Activated T-helper 1 cell treated with anti-CD3 and anti-CD28 coated beads, Interleukin-12 subunit alpha, Interleukin-12 subunit beta, Interleukin-2, Interleukin-4 antibody, amounts not matched to agents 30 ng/mL and 10 ng/mL and 1 ng/mL, durations not matched to agents 14 hours and 24 hours and 36 hours (primary cell): Measurements from ENCODE around the gene DNAI4. TPM values are rescaled to one million over a fixed set of nuclear protein-coding genes. Genes with fewer than 3 reads are reported as not detected.
"Not testable (repeated sequence)": the region's sequence is repeated elsewhere in the genome, so short reads cannot be mapped to it uniquely, and the experiment has no call there.

Experiments
- DNase-seq: peaks from one replicate; pipeline ENCODE4 v3.0.0; 2021; ENCODE audit warnings: low spot score
- H3K27ac Mint-ChIP-seq: one replicate; pipeline ENCODE4 v1.8.0; 2021; ENCODE audit warnings: mild to moderate bottlenecking, mixed read lengths
- H3K27me3 Mint-ChIP-seq: one replicate; pipeline ENCODE4 v1.8.0; 2022; ENCODE audit warnings: mild to moderate bottlenecking, moderate library complexity, mixed read lengths; ENCODE audit not compliant: insufficient read depth
- H3K36me3 Mint-ChIP-seq: one replicate; pipeline ENCODE4 v1.8.0; 2021; ENCODE audit warnings: low read depth, mixed read lengths
- H3K4me1 Mint-ChIP-seq: one replicate; pipeline ENCODE4 v1.8.0; 2021; ENCODE audit warnings: low read depth, mixed read lengths
- H3K4me3 Mint-ChIP-seq: one replicate; pipeline ENCODE4 v1.8.0; 2021; ENCODE audit warnings: mild to moderate bottlenecking, moderate library complexity, mixed read lengths
- H3K9me3 Mint-ChIP-seq: one replicate; pipeline ENCODE4 v1.8.0; 2021; ENCODE audit warnings: mixed read lengths
- intact Hi-C: fragments of 100-400 bp; cut with micrococcal nuclease; formaldehyde crosslinking; loops from one replicate; pipeline ENCODE4 v1.15.1; 2024
- total RNA-seq: library from RNA; stranded (reverse); gene quantifications from 2 replicates; pipeline ENCODE4 v1.2.3, GENCODE V29; 2022

Gene DNAI4
- total RNA-seq, 1 donor from 2014 or later: 1.2 TPM

DNA sequence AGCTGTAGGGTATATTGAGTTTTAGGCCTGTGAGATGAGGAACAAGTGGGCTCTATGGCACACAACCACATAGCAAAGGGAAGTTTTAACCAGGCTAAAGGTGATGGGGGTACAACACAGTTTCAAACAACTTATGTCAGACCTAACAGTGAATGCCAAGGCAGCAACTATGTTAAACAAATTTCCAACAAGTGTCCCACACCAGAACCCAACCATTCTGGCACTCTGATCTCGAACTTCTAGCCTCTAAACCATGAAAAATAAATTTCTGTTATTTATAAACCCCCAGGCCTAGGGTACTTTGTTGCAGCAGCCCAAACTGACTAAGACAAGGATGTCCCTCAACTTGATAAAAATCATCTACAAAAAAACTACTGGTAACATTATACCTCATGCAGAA lies 71.3 kb downstream of the DNAI4 start:
- Mint-ChIP-seq H3K27me3 (peaks cover 4% of the 10 kb centered on the region), H3K27ac (no peak overlapping the region), H3K4me1 (no peaks in the 10 kb centered on the region), H3K9me3 (peaks cover 14% of the 10 kb centered on the region), H3K4me3 (no peak overlapping the region), H3K36me3 (no peaks in the 10 kb centered on the region)
- DNase-seq: no peak
- intact Hi-C loops: no loop called here

DNA sequence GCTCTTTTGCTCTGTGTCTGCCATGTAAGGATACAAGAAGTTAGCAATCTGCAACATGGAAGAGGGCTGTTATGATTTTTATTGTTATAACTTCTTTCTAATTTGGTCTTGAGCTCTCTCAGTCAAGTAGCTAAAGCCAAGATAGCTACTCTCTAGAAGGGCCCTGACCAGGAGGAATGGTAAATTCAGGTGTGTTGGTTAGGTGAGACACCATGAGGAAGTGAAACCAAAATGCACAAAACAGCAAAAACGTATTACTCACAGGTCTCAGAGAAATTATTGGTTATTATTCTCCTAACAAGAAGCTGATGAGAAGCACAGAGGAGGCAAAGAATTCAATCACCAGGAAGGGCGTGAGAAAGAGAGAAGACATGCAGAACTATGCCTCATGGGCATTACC lies 71.8 kb downstream of the DNAI4 start:
- H3K27ac Mint-ChIP-seq: no peak overlapping the region
- no peaks in the 10 kb centered on the region for H3K4me1 Mint-ChIP-seq
- peaks cover 4% of the 10 kb centered on the region for H3K27me3 Mint-ChIP-seq
- H3K9me3 Mint-ChIP-seq: peaks cover 14% of the 10 kb centered on the region
- H3K36me3 Mint-ChIP-seq: no peaks in the 10 kb centered on the region
- no peak overlapping the region for H3K4me3 Mint-ChIP-seq
- DNase-seq: no peak
- intact Hi-C loops: no loop called here

DNA sequence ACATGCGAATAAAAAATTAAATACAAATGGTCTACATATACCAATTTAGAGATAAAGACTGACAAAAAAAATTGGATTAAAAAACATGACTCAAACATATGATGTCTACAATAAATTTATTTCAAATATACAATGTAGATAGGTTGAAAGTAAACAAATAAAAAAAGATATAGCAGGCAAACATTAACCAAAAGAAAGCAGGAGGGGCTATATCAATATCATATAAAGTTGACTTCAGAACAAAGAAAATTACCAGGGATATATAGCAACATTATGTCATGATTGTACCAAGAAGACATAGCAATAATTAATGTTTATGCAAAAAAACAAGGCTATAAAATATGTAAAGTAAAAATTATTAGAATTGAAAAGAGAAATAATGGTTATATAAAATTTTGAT lies 73.7 kb downstream of the DNAI4 start:
- Mint-ChIP-seq H3K4me1 (no peaks in the 10 kb centered on the region), H3K27ac (no peak overlapping the region), H3K9me3 (peaks cover 14% of the 10 kb centered on the region), H3K36me3 (no peaks in the 10 kb centered on the region), H3K27me3 (peaks cover 2% of the 10 kb centered on the region), H3K4me3 (no peak overlapping the region)
- intact Hi-C loops: no loop called here
- no peak for DNase-seq

DNA sequence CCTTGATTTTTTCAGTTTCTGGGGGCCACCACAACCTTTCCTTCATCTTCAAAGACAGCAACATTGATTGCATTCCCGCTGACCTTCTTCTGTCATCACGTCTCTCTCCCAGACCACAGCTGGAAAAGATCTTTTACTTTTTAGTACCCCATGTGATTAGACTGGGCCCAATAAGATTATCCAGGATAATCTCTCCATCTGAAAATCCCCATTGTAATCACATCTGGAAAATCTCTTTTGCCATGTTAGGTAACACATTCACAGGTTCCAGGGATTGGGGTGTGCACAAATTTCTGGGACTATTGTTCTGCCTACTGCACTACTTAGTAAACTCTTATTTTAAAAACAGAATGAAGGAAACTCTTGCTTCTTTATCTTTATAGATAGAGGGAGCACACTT lies 76.5 kb downstream of the DNAI4 start:
- no peak for DNase-seq
- intact Hi-C loops: no loop called here
- Mint-ChIP-seq H3K27me3 (peaks cover 5% of the 10 kb centered on the region), H3K4me3 (no peak overlapping the region), H3K36me3 (no peaks in the 10 kb centered on the region), H3K27ac (no peak overlapping the region), H3K4me1 (no peaks in the 10 kb centered on the region), H3K9me3 (peaks cover 17% of the 10 kb centered on the region)

DNA sequence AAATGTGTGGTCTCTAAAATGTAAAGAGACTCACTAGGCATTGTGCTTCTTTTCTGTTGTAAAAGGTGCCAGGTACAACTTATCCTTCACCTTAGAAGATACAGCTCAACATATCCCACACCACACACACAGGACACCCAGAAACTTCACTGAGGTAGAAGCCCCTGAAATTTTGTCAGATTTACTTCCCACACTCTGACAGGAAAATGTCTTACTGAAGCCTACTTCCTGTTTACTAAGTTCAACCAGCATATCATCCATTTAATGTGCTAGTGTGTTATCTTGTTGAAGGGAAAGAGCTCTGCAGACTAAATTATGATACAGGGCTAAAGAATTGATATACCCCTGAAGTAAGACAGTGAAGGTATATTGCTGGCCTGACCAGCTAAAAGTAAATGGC lies 83.7 kb downstream of the DNAI4 start:
- H3K4me3 Mint-ChIP-seq: no peak overlapping the region
- peaks cover 3% of the 10 kb centered on the region for H3K27me3 Mint-ChIP-seq
- no peak for DNase-seq
- peaks cover 5% of the 10 kb centered on the region for H3K36me3 Mint-ChIP-seq
- intact Hi-C loops: no loop called here
- peak overlapping the region; percentile 81 for H3K27ac Mint-ChIP-seq
- H3K9me3 Mint-ChIP-seq: peaks cover 14% of the 10 kb centered on the region
- peaks cover 10% of the 10 kb centered on the region for H3K4me1 Mint-ChIP-seq

DNA sequence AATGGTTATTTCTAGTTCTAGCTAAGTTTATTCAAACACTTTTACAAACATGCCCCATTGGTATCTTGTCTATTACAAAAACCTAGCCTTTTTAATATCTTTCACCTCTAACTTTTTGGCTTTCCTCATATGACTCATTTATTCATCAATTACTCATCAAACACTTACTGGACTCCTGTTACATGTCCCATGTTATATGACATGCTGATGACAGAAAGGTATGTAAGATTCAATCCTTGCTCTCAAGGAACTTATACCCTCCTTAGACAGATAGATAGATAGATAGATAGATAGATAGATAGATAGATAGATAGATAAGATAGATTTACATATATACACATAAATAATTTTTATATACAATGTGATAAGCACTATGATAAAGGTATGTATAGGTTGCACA lies 89.7 kb downstream of the DNAI4 start:
- DNase-seq: no peak
- intact Hi-C loops: no loop called here
- H3K36me3 Mint-ChIP-seq: no peaks in the 10 kb centered on the region

DNA sequence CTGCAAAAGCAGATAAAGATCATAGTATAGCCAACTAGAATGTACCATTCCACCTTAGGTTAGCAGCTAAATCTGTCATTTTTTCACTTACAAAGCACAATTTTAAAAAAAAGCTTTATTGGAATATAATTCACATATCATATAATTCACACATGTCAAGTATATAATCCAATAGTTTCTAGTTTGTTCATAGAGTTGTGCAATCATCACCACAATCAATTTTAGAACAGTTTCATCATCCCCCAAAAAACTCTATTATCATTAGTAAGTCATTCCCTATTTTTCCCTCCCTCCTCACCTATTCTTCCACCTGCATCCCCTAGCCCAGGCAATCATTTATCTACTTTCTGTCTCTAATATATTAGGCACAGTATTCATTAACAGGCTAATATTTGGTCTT lies 91.5 kb downstream of the DNAI4 start:
- H3K9me3 Mint-ChIP-seq: no peaks in the 10 kb centered on the region
- no peaks in the 10 kb centered on the region for H3K4me1 Mint-ChIP-seq
- peaks cover 19% of the 10 kb centered on the region for H3K27me3 Mint-ChIP-seq
- no peak overlapping the region for H3K27ac Mint-ChIP-seq
- no peak for DNase-seq
- intact Hi-C loops: no loop called here
- H3K4me3 Mint-ChIP-seq: no peak overlapping the region
- H3K36me3 Mint-ChIP-seq: no peaks in the 10 kb centered on the region

More for the DNA sequence above, 89.7 kb downstream of the DNAI4 start:
- H3K27me3 Mint-ChIP-seq: peaks cover 18% of the 10 kb centered on the region
- no peaks in the 10 kb centered on the region for H3K9me3 Mint-ChIP-seq
- H3K4me1 Mint-ChIP-seq: no peaks in the 10 kb centered on the region
- H3K4me3 Mint-ChIP-seq: no peak overlapping the region
- no peak overlapping the region for H3K27ac Mint-ChIP-seq

DNA sequence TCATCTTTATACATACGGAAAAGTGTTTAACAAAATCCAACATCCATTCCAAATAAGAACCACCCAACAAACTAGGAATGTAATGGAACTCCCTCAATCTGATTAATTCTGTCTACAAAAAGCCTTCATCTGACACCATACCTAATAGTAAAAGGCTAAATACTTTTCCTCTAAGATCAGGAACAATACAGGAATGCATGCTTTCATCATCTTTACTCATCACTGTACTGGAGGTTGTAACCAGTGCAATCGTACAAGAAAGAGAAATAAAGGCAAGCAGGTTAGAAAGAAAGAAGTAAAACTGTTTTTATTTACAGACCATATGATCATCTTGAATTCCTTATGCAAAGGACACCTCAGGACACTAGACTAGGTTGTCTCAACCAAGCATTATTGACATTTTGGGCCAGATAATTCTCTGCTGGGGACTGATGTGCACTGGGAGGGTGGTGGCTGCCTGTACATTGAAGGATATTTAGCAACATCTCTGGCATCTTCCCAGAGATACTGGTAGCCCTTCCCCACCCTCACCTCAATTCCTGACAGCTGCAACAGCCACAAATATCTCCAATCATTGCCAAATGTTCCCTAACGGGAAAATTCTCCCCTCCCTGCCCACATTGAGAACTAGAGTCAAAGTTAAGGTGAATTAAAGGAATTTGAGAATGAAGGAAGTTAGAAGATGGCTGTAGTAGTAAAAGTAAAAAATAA lies 93.0 kb downstream of the DNAI4 start:
- DNase-seq: no peak
- no peaks in the 10 kb centered on the region for H3K36me3 Mint-ChIP-seq
- no peaks in the 10 kb centered on the region for H3K9me3 Mint-ChIP-seq
- H3K4me1 Mint-ChIP-seq: no peaks in the 10 kb centered on the region
- intact Hi-C loops: no loop called here
- peaks cover 19% of the 10 kb centered on the region for H3K27me3 Mint-ChIP-seq
- no peak overlapping the region for H3K27ac Mint-ChIP-seq
- H3K4me3 Mint-ChIP-seq: no peak overlapping the region

DNA sequence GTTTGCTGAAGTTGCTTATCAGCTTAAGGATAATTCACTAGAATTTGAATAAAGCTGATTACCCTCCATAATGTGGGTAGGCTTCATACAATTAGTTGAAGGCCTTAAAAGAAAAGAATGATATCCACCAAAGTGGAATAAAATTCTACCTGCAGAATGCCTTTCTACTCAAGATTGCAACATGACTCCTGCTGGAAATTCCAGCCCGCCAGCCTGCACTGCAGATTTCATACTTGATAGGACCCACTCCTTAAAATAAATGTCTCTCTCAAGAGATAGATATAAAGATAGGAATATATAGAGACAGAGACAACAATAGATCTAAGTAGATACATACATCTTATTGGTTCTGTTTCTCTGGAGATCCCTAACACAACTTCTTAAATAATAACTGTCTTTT lies 99.9 kb downstream of the DNAI4 start:
- Mint-ChIP-seq H3K9me3 (no peaks in the 10 kb centered on the region), H3K4me3 (no peak overlapping the region), H3K36me3 (no peaks in the 10 kb centered on the region), H3K27ac (no peak overlapping the region), H3K4me1 (no peaks in the 10 kb centered on the region), H3K27me3 (peaks cover 2% of the 10 kb centered on the region)
- intact Hi-C loops: no loop called here
- no peak for DNase-seq

DNA sequence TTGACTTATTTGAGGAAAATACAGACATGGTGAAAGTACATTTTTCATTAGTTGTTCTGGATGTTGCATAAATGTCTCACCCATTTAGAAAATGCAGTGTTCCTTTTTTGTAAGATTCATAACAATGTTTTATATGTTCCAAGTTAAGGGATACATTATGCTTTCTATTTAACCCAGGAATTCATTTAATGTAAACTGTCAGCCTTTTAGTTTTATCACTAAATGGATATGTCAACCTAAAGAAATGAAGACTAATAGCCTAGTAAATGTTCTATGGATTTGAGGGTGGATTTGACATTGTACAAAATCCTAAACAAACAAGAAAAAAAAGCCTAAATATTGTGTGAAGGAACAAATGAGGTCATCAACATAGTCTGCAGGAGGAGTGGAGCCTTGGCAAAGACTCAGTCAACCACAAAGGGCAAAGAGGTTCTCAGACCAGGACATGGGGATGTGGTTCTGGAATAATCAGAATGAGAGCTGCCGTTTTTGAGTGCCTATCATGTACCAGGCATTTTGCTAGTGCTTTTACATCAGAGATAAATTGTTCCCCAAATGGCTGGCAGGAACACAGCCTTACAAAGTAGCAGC lies 114.8 kb downstream of the DNAI4 start:
- Mint-ChIP-seq H3K4me3 (no peak overlapping the region), H3K4me1 (no peaks in the 10 kb centered on the region), H3K36me3 (no peaks in the 10 kb centered on the region), H3K27ac (no peak overlapping the region), H3K27me3 (peaks cover 4% of the 10 kb centered on the region), H3K9me3 (peaks cover 3% of the 10 kb centered on the region)
- no peak for DNase-seq
- intact Hi-C loops: no loop called here

DNA sequence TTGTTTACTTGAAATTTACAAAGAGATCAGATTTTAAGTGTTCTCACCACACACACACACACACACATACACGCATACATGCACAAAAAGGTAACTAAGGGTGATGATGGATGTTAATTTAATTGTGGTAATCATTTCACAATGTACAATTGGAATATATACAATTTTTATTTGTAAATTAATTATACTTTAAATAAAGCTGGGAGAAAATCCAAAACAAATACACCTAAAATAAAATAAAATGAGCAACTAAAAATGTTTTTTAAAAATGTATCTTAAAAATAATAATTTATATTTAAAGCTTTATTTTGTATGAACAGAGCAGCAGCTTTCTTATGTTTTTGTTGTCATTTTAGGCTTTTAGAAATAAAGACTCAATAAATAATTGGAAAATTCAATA lies 115.4 kb downstream of the DNAI4 start:
- no peaks in the 10 kb centered on the region for H3K36me3 Mint-ChIP-seq
- DNase-seq: no peak
- no peak overlapping the region for H3K27ac Mint-ChIP-seq
- H3K4me1 Mint-ChIP-seq: no peaks in the 10 kb centered on the region
- intact Hi-C loops: no loop called here
- peaks cover 3% of the 10 kb centered on the region for H3K9me3 Mint-ChIP-seq
- H3K27me3 Mint-ChIP-seq: peaks cover 4% of the 10 kb centered on the region
- no peak overlapping the region for H3K4me3 Mint-ChIP-seq

DNA sequence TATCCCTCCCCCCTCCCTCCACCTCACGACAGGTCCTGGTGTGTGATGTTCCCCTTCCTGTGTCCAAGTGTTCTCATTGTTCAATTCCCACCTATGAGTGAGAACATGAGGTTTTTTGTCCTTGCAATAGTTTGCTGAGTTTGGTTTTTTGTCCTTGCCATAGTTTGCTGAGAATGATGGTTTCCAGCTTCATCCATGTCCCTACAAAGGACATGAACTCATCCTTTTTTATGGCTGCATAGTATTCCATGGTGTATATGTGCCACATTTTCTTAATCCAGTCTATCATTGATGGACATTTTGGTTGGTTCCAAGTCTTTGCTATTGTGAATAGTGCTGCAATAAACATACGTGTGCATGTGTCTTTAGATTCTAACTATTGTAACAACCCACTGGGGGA lies 128.8 kb downstream of the DNAI4 start:
- H3K27ac Mint-ChIP-seq, DNase-seq, H3K4me1 Mint-ChIP-seq, H3K27me3 Mint-ChIP-seq, H3K9me3 Mint-ChIP-seq, intact Hi-C loops, H3K4me3 Mint-ChIP-seq, H3K36me3 Mint-ChIP-seq: not testable (repeated sequence)

DNA sequence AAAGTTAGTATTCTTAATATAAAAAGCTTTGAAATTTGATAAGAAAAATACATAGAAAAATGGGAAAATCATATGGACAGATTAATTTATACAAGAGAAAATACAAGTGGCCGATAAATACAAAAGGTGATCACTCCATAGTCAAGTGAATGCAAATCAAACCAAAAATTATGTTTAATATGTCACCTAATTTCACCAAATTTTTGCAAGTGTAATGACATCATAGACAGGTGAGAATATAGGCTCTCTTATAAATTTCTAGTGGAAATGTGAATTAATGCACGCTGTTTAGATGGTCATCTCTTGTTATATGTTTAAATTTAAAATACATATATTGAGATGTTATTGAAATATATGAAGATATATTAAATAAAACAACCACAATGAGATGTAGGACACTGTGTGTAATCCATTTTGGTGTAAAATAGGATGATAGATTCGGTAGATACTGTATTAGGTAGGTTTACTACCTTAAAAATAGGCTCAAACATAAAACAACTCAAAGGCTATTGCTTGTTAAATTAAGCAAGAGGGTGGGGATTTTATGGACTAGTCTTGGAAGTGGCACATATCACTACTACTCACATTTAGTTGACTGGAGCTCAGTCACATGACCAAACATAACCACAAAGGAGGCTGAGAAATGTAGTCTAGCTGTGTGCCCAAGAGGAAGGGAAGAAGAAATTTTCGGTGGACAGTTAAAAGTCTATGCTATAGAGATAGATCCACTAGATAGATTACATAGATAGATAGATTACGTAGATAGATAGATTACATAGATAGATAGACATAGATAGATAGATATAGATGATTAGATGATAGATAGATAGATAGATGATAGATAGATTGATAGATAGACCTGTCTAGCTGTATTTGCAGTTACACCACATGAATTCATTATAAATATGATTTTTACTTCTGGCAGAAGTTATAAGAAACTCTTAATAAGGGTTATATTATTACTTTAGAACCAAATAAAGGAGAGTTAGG lies 132.7 kb downstream of the DNAI4 start:
- intact Hi-C loops: no loop called here
- DNase-seq: no peak
- peaks cover 3% of the 10 kb centered on the region for H3K9me3 Mint-ChIP-seq
- H3K4me3 Mint-ChIP-seq: no peak overlapping the region
- H3K27me3 Mint-ChIP-seq: no peaks in the 10 kb centered on the region
- H3K36me3 Mint-ChIP-seq: peaks cover 2% of the 10 kb centered on the region
- H3K27ac Mint-ChIP-seq: no peak overlapping the region
- H3K4me1 Mint-ChIP-seq: peaks cover 17% of the 10 kb centered on the region
